Osteoblast (primary cell): ENCODE data around the gene VIPR2. TPM values are rescaled to one million over a fixed set of nuclear protein-coding genes. Genes with fewer than 3 reads are reported as not detected.

Experiments
- DNase-seq: peaks from one replicate; pipeline ENCODE4 v3.0.0; 2011; ENCODE audit warnings: low spot score, mixed read lengths; ENCODE audit not compliant: insufficient read length; ENCODE audit errors: missing footprints
- H2AFZ ChIP-seq: 2 replicates; pipeline ENCODE4 v1.6.0; 2011; ENCODE audit warnings: mild to moderate bottlenecking, low read length
- H3K27ac ChIP-seq: 2 replicates; pipeline ENCODE4 v1.5.1; 2011; ENCODE audit warnings: mild to moderate bottlenecking, low read depth, low read length, moderate library complexity
- H3K27me3 ChIP-seq: 2 replicates; pipeline ENCODE4 v1.6.0; 2012; ENCODE audit warnings: mild to moderate bottlenecking, control low read depth, inconsistent platforms, low read length, moderate library complexity; ENCODE audit not compliant: insufficient read depth
- H3K36me3 ChIP-seq: 2 replicates; pipeline ENCODE4 v1.5.1; 2011; ENCODE audit warnings: mild to moderate bottlenecking, low read length, control low read depth, moderate library complexity; ENCODE audit not compliant: insufficient read depth
- H3K4me1 ChIP-seq: 2 replicates; pipeline ENCODE4 v1.5.1; 2011; ENCODE audit warnings: mild to moderate bottlenecking, low read length, control low read depth, moderate library complexity; ENCODE audit not compliant: insufficient read depth
- H3K4me2 ChIP-seq: 2 replicates; pipeline ENCODE4 v1.6.0; 2011; ENCODE audit warnings: mild to moderate bottlenecking, low read length; ENCODE audit not compliant: insufficient read depth
- H3K4me3 ChIP-seq: fragments of 200-600 bp; sonication (generic); 3 replicates; pipeline ENCODE4 v1.5.1; 2012; ENCODE audit warnings: mild to moderate bottlenecking, low read length, inconsistent platforms; ENCODE audit not compliant: insufficient read depth
- H3K79me2 ChIP-seq: 2 replicates; pipeline ENCODE4 v1.6.0; 2012; ENCODE audit warnings: mild to moderate bottlenecking, low read length, control low read depth, inconsistent platforms; ENCODE audit not compliant: insufficient read depth
- H3K9me3 ChIP-seq: 2 replicates; pipeline ENCODE4 v1.5.1; 2011; ENCODE audit warnings: low read depth, low read length, control low read depth
- H4K20me1 ChIP-seq: 2 replicates; pipeline ENCODE4 v1.6.0; 2012; ENCODE audit warnings: mild to moderate bottlenecking, low read length, control low read depth; ENCODE audit not compliant: insufficient read depth
- total RNA-seq: library from RNA; depleted of rRNA; stranded (reverse); fragments of >200 nt; gene quantifications from 2 replicates; pipeline ENCODE4 v1.2.3, GENCODE V29; 2012
- TF ChIP-seq, protein P1 (sequence below): IDR thresholded peaks from 2 replicates; pipeline ENCODE4 v1.5.1; 2011; ENCODE audit warnings: mild to moderate bottlenecking, low read depth, low read length, moderate library complexity; ENCODE audit errors: extremely low read depth

VIPR2 gene
- total RNA-seq, 1 donor: not detected

DNA sequence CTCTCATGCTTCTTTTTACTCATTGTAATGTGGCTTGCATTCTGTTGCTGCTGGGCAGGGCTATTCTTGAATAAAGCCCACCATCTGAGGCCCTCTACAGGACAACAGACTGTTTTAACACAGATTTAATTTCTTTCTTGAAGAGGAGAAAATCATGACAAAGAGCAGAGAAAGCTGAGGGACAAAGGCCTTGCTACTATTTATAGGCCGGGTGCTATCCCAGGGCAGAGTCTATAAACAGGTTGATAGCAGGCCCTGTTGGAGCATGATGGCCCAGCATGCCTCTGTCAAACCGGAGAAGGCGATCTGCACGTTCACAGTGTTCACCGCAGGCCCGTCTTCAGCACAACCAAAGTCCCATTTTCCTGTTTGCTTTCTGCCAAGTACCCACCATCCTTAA lies 3.0 kb downstream of the VIPR2 start:
- no peak overlapping the region for H2AFZ ChIP-seq
- H3K27ac ChIP-seq: no peak overlapping the region
- H3K4me1 ChIP-seq: no peaks in the 10 kb centered on the region
- no peaks in the 10 kb centered on the region for H3K9me3 ChIP-seq
- DNase-seq: no peak
- no peaks in the 10 kb centered on the region for H3K36me3 ChIP-seq
- no peaks in the 10 kb centered on the region for H4K20me1 ChIP-seq
- H3K4me2 ChIP-seq: no peak overlapping the region
- no peaks in the 10 kb centered on the region for H3K79me2 ChIP-seq
- H3K27me3 ChIP-seq: peaks cover 19% of the 10 kb centered on the region
- TF ChIP-seq, protein P1, sequence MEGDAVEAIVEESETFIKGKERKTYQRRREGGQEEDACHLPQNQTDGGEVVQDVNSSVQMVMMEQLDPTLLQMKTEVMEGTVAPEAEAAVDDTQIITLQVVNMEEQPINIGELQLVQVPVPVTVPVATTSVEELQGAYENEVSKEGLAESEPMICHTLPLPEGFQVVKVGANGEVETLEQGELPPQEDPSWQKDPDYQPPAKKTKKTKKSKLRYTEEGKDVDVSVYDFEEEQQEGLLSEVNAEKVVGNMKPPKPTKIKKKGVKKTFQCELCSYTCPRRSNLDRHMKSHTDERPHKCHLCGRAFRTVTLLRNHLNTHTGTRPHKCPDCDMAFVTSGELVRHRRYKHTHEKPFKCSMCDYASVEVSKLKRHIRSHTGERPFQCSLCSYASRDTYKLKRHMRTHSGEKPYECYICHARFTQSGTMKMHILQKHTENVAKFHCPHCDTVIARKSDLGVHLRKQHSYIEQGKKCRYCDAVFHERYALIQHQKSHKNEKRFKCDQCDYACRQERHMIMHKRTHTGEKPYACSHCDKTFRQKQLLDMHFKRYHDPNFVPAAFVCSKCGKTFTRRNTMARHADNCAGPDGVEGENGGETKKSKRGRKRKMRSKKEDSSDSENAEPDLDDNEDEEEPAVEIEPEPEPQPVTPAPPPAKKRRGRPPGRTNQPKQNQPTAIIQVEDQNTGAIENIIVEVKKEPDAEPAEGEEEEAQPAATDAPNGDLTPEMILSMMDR: no peak
- no peak overlapping the region for H3K4me3 ChIP-seq

GRCh38 chr7:159141167-159141566 lies 3.5 kb downstream of the VIPR2 start:
- Histone ChIP-seq H3K27me3 (peaks cover 17% of the 10 kb centered on the region), H3K9me3 (no peaks in the 10 kb centered on the region), H3K27ac (no peak overlapping the region), H3K36me3 (no peaks in the 10 kb centered on the region), H3K4me1 (no peaks in the 10 kb centered on the region), H3K79me2 (no peaks in the 10 kb centered on the region), H3K4me3 (no peak overlapping the region), H3K4me2 (no peak overlapping the region), H2AFZ (no peak overlapping the region), H4K20me1 (no peaks in the 10 kb centered on the region)
- no peak for DNase-seq
- TF ChIP-seq, protein P1: no peak

DNA sequence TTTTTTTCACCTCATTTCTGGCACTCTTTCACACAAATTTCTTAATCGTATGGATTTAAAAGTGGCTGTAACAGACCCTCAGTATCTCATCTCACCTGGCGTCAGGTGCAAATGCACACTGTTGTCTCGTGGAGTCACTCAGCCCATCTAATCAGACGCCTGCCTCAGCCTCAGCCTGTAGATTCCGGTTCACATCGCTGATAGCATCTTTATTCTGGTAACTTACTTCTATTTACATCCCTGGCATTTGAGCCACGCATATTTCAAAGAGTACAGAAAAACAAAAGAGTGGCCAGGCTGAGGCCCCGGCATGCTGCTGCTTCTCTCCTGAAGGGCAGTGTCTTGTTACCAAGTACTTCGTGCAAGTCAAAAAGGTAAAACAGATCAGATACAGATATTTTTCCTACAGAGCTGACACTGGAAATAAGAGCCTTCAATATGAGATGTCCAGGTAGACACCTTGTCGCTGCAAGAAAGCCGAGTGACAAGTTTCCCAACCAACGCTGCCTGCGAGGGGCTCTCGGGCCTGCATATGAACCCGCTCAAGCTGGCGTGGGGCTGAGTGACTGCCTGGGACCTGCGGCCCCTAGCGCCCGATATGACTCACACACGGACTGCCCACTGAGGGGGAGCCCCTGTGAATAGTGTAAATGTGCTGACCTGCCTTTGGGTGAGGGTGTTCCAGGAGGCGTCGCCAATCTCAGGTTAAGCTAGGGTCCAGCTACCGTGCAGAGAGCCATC lies 4.3 kb downstream of the VIPR2 start:
- H3K9me3 ChIP-seq: no peaks in the 10 kb centered on the region
- TF ChIP-seq, protein P1: no peak

DNA sequence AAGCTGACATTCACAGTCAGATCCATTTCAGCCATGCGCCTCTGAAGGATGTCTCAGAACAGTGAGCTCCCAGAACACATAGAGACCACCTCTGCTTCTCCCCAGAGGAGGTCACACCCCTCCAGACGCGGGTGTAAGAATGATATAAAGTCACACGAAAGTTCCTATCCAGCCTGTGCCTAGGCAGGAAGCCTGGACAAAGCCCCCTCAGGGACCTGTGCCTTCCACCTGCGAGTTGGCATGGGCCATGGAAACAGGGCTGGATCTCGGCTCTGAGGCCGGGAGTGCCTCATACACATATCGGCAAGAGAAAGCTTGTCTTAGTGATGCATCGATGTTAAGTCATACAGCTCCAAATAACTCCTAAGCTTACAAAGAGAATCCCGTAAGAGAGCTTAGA lies 5.0 kb downstream of the VIPR2 start:
- no peaks in the 10 kb centered on the region for H3K79me2 ChIP-seq
- no peaks in the 10 kb centered on the region for H3K9me3 ChIP-seq
- no peak overlapping the region for H3K4me2 ChIP-seq
- peaks cover 11% of the 10 kb centered on the region for H3K27me3 ChIP-seq
- no peak overlapping the region for H3K27ac ChIP-seq
- DNase-seq: no peak
- TF ChIP-seq, protein P1: no peak
- no peak overlapping the region for H3K4me3 ChIP-seq
- no peaks in the 10 kb centered on the region for H3K36me3 ChIP-seq
- no peak overlapping the region for H2AFZ ChIP-seq
- H3K4me1 ChIP-seq: no peaks in the 10 kb centered on the region
- H4K20me1 ChIP-seq: no peaks in the 10 kb centered on the region

More for the DNA sequence above, 4.3 kb downstream of the VIPR2 start:
- Histone ChIP-seq H3K4me3 (no peak overlapping the region), H3K4me1 (no peaks in the 10 kb centered on the region), H3K27ac (no peak overlapping the region), H3K27me3 (peaks cover 11% of the 10 kb centered on the region), H3K4me2 (no peak overlapping the region), H3K79me2 (no peaks in the 10 kb centered on the region), H3K36me3 (no peaks in the 10 kb centered on the region), H2AFZ (no peak overlapping the region), H4K20me1 (no peaks in the 10 kb centered on the region)
- DNase-seq: no peak
